Trophoblast cell (in vitro differentiated cells and primary cell): ENCODE measurements around the gene ZNRF2.

Source experiments
- DNase-seq, 2 donors: peaks; one replicate each; pipeline ENCODE4 v3.0.0-alpha.2; 2016
- H2AFZ ChIP-seq: 2 replicates; pipeline ENCODE4 v1.6.1; 2013; ENCODE audit warnings: low read length, moderate library complexity, mild to moderate bottlenecking; ENCODE audit not compliant: insufficient read depth, poor library complexity
- H2AK5ac ChIP-seq: 2 replicates; pipeline ENCODE4 v1.6.1; 2013; ENCODE audit warnings: mild to moderate bottlenecking, low read length
- H2BK120ac ChIP-seq: 2 replicates; pipeline ENCODE4 v1.6.1; 2013; ENCODE audit warnings: low read length, mild to moderate bottlenecking, moderate library complexity; ENCODE audit not compliant: insufficient read depth, poor library complexity
- H2BK12ac ChIP-seq: 2 replicates; pipeline ENCODE4 v1.6.1; 2013; ENCODE audit warnings: mild to moderate bottlenecking, low read length, moderate library complexity
- H2BK5ac ChIP-seq: 2 replicates; pipeline ENCODE4 v1.6.1; 2013; ENCODE audit warnings: low read length, low read depth, moderate library complexity, mild to moderate bottlenecking; ENCODE audit not compliant: poor library complexity
- H3K14ac ChIP-seq: 2 replicates; pipeline ENCODE4 v1.6.1; 2013; ENCODE audit warnings: mild to moderate bottlenecking, low read length
- H3K18ac ChIP-seq: 2 replicates; pipeline ENCODE4 v1.6.1; 2013; ENCODE audit warnings: mild to moderate bottlenecking, low read length
- H3K23ac ChIP-seq: 2 replicates; pipeline ENCODE4 v1.6.1; 2013; ENCODE audit warnings: low read length
- H3K27ac ChIP-seq: 2 replicates; pipeline ENCODE4 v1.5.1; 2013; ENCODE audit warnings: low read depth, mild to moderate bottlenecking, inconsistent platforms, low read length, moderate library complexity
- H3K27me3 ChIP-seq: 2 replicates; pipeline ENCODE4 v1.6.1; 2013; ENCODE audit warnings: inconsistent platforms, mild to moderate bottlenecking, low read length, moderate library complexity; ENCODE audit not compliant: insufficient read depth
- H3K36me3 ChIP-seq, 2 experiments: 1 replicate in 1 of 2; 2 replicates in 1 of 2; pipeline ENCODE4 v1.6.1; 2013; ENCODE audit warnings: low read length in 2 of 2, mild to moderate bottlenecking in 2 of 2, moderate library complexity in 1 of 2; ENCODE audit not compliant: insufficient read depth in 2 of 2, control insufficient read depth in 1 of 2
- H3K4ac ChIP-seq: 2 replicates; pipeline ENCODE4 v1.6.1; 2013; ENCODE audit warnings: low read depth, mild to moderate bottlenecking, low read length, moderate library complexity
- H3K4me1 ChIP-seq, 2 experiments: 1 replicate in 1 of 2; 2 replicates in 1 of 2; pipeline ENCODE4 v1.6.1; 2013; ENCODE audit warnings: low read length in 2 of 2, mild to moderate bottlenecking in 2 of 2, moderate library complexity in 1 of 2; ENCODE audit not compliant: insufficient read depth in 2 of 2, control insufficient read depth in 1 of 2
- H3K4me2 ChIP-seq: 2 replicates; pipeline ENCODE4 v1.6.1; 2013; ENCODE audit warnings: inconsistent platforms, mild to moderate bottlenecking, low read length, moderate library complexity
- H3K4me3 ChIP-seq: 2 replicates; pipeline ENCODE4 v1.5.1; 2013; ENCODE audit warnings: mild to moderate bottlenecking, low read depth, low read length, inconsistent platforms
- H3K79me1 ChIP-seq: one replicate; pipeline ENCODE4 v1.6.1; 2013; ENCODE audit warnings: low read length
- H3K79me2 ChIP-seq: 2 replicates; pipeline ENCODE4 v1.6.1; 2013; ENCODE audit warnings: low read length, mild to moderate bottlenecking; ENCODE audit not compliant: control insufficient read depth, insufficient read depth, poor library complexity
- H3K9ac ChIP-seq: 2 replicates; pipeline ENCODE4 v1.6.1; 2013; ENCODE audit warnings: mild to moderate bottlenecking, low read length
- H3K9me3 ChIP-seq: 2 replicates; pipeline ENCODE4 v1.6.1; 2013; ENCODE audit warnings: low read depth, mild to moderate bottlenecking, control low read depth, inconsistent platforms, low read length; ENCODE audit not compliant: insufficient read depth
- H4K12ac ChIP-seq: 2 replicates; pipeline ENCODE4 v1.6.1; 2013; ENCODE audit warnings: low read depth, mild to moderate bottlenecking, low read length, moderate library complexity
- H4K8ac ChIP-seq: 2 replicates; pipeline ENCODE4 v1.6.1; 2013; ENCODE audit warnings: low read depth, mild to moderate bottlenecking, low read length, moderate library complexity
- H4K91ac ChIP-seq: one replicate; pipeline ENCODE4 v1.6.1; 2013; ENCODE audit warnings: low read depth, mild to moderate bottlenecking, low read length, moderate library complexity
- WGBS: extraction: QIAGEN DNeasy Blood & Tissue Kit; methylation state at CpG from one replicate; pipeline ENCODE4 v1.1.7; 2013; ENCODE audit warnings: missing lambda C conversion rate; ENCODE audit not compliant: insufficient read length, insufficient coverage; ENCODE audit errors: extremely low coverage; 5-methylcytosine and 5-hydroxymethylcytosine counted together

The ZNRF2 gene

GRCh38 chr7:30274641-30275040, 9.8 kb upstream of the ZNRF2 start:
- Histone ChIP-seq H3K23ac (no peak overlapping the region), H2AFZ (no peak overlapping the region), H2AK5ac (no peak overlapping the region), H3K4ac (no peak overlapping the region), H4K8ac (no peak overlapping the region), H4K91ac (no peak overlapping the region), H3K4me1 (no peaks in the 10 kb centered on the region), H2BK5ac (no peak overlapping the region), H3K27ac (no peak overlapping the region), H3K36me3 (no peaks in the 10 kb centered on the region), H3K4me2 (no peak overlapping the region), H3K9me3 (no peaks in the 10 kb centered on the region), H3K14ac (no peak overlapping the region), H3K79me1 (no peaks in the 10 kb centered on the region), H3K79me2 (no peaks in the 10 kb centered on the region), H4K12ac (no peak overlapping the region), H2BK120ac (no peak overlapping the region), H3K4me3 (no peak overlapping the region), H3K18ac (no peak overlapping the region), H3K27me3 (no peaks in the 10 kb centered on the region), H3K9ac (no peak overlapping the region), H2BK12ac (no peak overlapping the region)
- WGBS = no CpG with 5 or more reads among the region's 3 CpGs
- no peak for DNase-seq

- H3K9me3 ChIP-seq = no peaks in the 10 kb centered on the region
- no peak overlapping the region for H3K4me3 ChIP-seq
- H3K18ac ChIP-seq = no peak overlapping the region
- H3K27me3 ChIP-seq = no peaks in the 10 kb centered on the region
- H4K8ac ChIP-seq = no peak overlapping the region
- no peak overlapping the region for H2BK120ac ChIP-seq
- H3K14ac ChIP-seq = no peak overlapping the region
- H2AFZ ChIP-seq = no peak overlapping the region
- no peak overlapping the region for H3K4me2 ChIP-seq
- no peaks in the 10 kb centered on the region for H3K36me3 ChIP-seq
- H3K23ac ChIP-seq = no peak overlapping the region
- no peak overlapping the region for H2BK5ac ChIP-seq
- no CpG with 5 or more reads among the region's 9 CpGs for WGBS
- H3K4ac ChIP-seq = no peak overlapping the region
- H4K12ac ChIP-seq = no peak overlapping the region
- H3K27ac ChIP-seq = no peak overlapping the region
- no peaks in the 10 kb centered on the region for H3K79me1 ChIP-seq
- no peaks in the 10 kb centered on the region for H3K4me1 ChIP-seq
- H2AK5ac ChIP-seq = no peak overlapping the region
- no peaks in the 10 kb centered on the region for H3K79me2 ChIP-seq
- DNase-seq = peak in 1 of 2 donors; percentile 55
- H2BK12ac ChIP-seq = no peak overlapping the region
- no peak overlapping the region for H4K91ac ChIP-seq
- no peak overlapping the region for H3K9ac ChIP-seq
These were observed 8.0 kb upstream of the ZNRF2 start for GRCh38 chr7:30276203-30276900.

DNA sequence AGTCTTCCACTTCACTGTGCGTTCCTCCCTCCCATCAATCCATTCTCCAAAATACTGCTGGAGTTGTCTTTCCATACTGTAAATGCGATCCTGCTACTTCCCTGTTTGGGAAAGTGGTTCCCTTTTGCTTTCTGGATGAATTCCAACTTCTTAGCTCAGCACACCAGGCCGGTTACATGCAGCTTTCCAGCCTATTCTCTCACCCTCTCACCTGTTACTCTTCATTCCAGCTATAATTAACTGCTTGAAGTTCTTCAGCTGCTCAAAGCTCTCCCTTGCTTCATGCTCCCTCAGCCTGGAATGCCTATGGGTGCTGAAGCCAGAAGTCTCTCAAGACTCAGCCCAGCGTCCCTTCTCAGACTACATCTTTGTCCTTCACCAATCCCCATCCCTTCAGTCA, 6.0 kb upstream of the ZNRF2 start:
- Histone ChIP-seq H3K79me2 (no peaks in the 10 kb centered on the region), H3K14ac (no peak overlapping the region), H3K4me2 (no peak overlapping the region), H3K79me1 (no peaks in the 10 kb centered on the region), H3K18ac (no peak overlapping the region), H2BK120ac (no peak overlapping the region), H3K9ac (no peak overlapping the region), H3K4me1 (no peaks in the 10 kb centered on the region), H4K91ac (no peak overlapping the region), H4K8ac (no peak overlapping the region), H3K27me3 (no peaks in the 10 kb centered on the region), H4K12ac (no peak overlapping the region), H3K27ac (no peak overlapping the region), H3K23ac (no peak overlapping the region), H3K4ac (no peak overlapping the region), H2AK5ac (no peak overlapping the region), H3K4me3 (no peak overlapping the region), H3K36me3 (no peaks in the 10 kb centered on the region), H2BK12ac (no peak overlapping the region), H3K9me3 (no peaks in the 10 kb centered on the region), H2AFZ (no peak overlapping the region), H2BK5ac (no peak overlapping the region)
- peak; percentile 32 to 55 for DNase-seq
- no CpG with 5 or more reads among the region's 4 CpGs for WGBS

DNA sequence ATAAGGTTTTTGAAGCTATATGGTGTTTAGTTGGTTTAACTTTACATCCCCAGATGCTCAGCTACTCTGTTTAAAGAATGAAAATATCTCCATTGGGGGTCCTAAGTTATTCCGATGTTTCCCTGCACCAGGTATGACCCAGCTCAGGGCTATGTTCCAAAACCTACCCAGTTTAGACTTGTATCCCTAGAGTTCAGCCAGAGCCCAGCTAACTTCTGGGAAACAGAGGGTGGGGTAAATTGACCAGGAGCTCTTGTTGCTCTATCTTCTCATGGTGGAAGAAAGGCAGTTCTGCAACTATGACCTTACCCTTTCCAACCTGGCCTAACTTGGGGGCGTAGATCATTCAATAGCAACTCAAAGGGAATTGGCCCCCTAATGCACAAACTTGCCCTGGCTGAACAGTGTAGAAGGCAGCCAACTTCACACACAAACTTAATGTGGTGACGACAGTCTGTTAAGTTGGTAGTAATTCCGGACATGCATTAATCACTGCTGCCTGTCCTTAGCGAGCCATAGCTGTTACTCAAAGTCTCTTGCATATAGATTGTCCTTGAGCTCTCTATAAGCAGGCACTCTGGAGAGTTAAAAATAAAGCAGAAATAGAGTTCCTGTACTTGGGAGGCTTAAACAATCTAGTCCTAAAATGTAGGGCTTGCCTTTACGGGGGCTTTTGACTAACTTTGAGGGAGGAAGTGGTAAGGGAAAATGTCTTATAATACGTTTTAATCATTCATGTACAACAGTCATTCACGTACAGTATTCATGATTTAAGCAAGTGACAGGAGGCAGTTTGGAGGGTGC, 5.3 kb upstream of the ZNRF2 start:
- no peak overlapping the region for H3K14ac ChIP-seq
- no peak overlapping the region for H4K8ac ChIP-seq
- WGBS = no CpG with 5 or more reads among the region's 8 CpGs

More for the DNA sequence above, 5.3 kb upstream of the ZNRF2 start:
- Histone ChIP-seq H3K4ac (no peak overlapping the region), H3K4me3 (no peak overlapping the region), H3K9me3 (no peaks in the 10 kb centered on the region), H2BK5ac (no peak overlapping the region), H3K79me2 (no peaks in the 10 kb centered on the region), H3K79me1 (no peaks in the 10 kb centered on the region), H3K27me3 (no peaks in the 10 kb centered on the region), H4K91ac (no peak overlapping the region), H2AK5ac (no peak overlapping the region), H4K12ac (no peak overlapping the region), H2BK12ac (no peak overlapping the region), H2AFZ (no peak overlapping the region), H3K23ac (no peak overlapping the region), H3K27ac (no peak overlapping the region), H3K9ac (no peak overlapping the region), H3K4me2 (no peak overlapping the region), H2BK120ac (no peak overlapping the region), H3K36me3 (no peaks in the 10 kb centered on the region), H3K18ac (no peak overlapping the region), H3K4me1 (no peaks in the 10 kb centered on the region)
- no peak for DNase-seq
